Prostate gland (tissue), 2 donors: ENCODE measurements around the gene WDFY1. TPM values are rescaled to one million over a fixed set of nuclear protein-coding genes. Genes with fewer than 3 reads are reported as not detected.
"Not testable (repeated sequence)": the region's sequence is repeated elsewhere in the genome, so short reads cannot be mapped to it uniquely, and the experiment has no call there.

Experiments used
- DNase-seq: peaks from one replicate; pipeline ENCODE4 v3.0.0-alpha.2; 2019; ENCODE audit warnings: low spot score
- H3K27ac ChIP-seq, 2 donors: fragments of 200-600 bp; sonication (generic); 2 replicates each; pipeline ENCODE4 v1.5.1; 2017 to 2019
- H3K27me3 ChIP-seq: fragments of 200-600 bp; sonication (generic); replicated peaks from 2 replicates; pipeline ENCODE4 v1.5.1; 2019; ENCODE audit not compliant: insufficient read depth
- H3K36me3 ChIP-seq, 2 donors: fragments of 200-600 bp; sonication (generic); 1 replicate in 1 of 2; 2 replicates in 1 of 2; pipeline versions ENCODE4 v1.5.1 to v1.8.1; 2017 to 2019
- H3K4me1 ChIP-seq: fragments of 200-600 bp; sonication (generic); replicated peaks from 2 replicates; pipeline ENCODE4 v1.5.1; 2019
- H3K4me3 ChIP-seq, 2 donors: fragments of 200-600 bp; sonication (generic); 2 replicates each; pipeline ENCODE4 v1.5.1; 2017 to 2019
- H3K9me3 ChIP-seq: fragments of 200-600 bp; sonication (generic); 2 replicates; pipeline ENCODE4 v1.5.1; 2017
- POLR2A ChIP-seq: fragments of 450-650 bp; IDR thresholded peaks from one replicate; pipeline ENCODE4 v1.6.1; 2016; ENCODE audit warnings: antibody characterized with exemption, mild to moderate bottlenecking
- POLR2AphosphoS5 ChIP-seq: sonication (generic); formaldehyde crosslinking; IDR thresholded peaks from one replicate; pipeline ENCODE4 v1.6.1; 2017; ENCODE audit warnings: antibody characterized with exemption
- WGBS: methylation state at CpG from one replicate; pipeline ENCODE4 v1.1.5; 2018; 5-methylcytosine and 5-hydroxymethylcytosine counted together
- intact Hi-C: fragments of 100-400 bp; cut with DNase I; formaldehyde crosslinking; loops from one replicate; pipeline ENCODE4 v1.14.2; 2022
- total RNA-seq, 2 donors: library from RNA; depleted of rRNA; stranded (reverse); fragments of >200 nt; gene quantifications; one replicate each; pipeline ENCODE4 v1.1.0, GENCODE V29; 2016
- TF ChIP-seq, protein P1 (sequence below), 4 experiments: fragments of 200-600 bp in 2 of 4; fragments of 450-650 bp in 2 of 4; sonication (generic) in 2 of 4; IDR thresholded peaks; 1 replicate in 3 of 4; 2 replicates in 1 of 4; pipeline ENCODE4 v1.5.1; 2016 to 2019; ENCODE audit warnings: antibody characterized with exemption in 4 of 4, mild to moderate bottlenecking in 2 of 4, moderate library complexity in 2 of 4

WDFY1 gene
- total RNA-seq, 2 donors from 2014 or later = 38.8 to 42.9 TPM

DNA sequence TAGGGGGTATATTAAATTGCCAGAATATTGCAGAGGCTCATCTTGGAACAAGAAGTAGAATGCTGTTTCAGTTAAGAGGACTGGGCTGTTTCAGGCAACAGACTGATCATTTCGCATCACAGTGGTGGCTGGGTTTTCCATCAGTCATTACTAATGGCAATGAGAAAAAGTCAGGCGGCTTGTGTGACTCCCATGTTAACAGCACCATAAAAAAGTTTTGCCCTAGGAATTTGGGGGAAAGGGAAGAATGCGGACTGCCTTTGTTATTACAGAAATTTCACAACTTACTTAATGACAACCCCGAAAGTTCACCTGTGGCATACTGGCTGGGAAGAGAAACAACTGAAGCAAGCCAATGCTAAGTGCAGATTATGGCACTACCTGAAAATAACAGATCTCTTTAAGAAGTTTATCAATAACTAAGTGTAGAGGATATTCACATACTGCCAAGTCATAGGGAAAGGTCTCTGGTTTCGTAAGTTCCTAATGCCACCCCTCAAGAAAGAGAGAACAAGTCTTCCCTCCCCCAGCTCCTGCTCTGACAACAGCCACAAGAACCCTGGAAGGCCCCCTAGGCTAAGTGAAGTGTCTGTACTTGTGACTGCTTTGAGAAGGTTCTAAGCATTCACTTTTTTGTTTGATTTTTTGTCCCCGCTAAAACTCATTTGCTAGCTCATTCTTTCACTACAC lies 67.3 kb downstream of the WDFY1 start:
- Histone ChIP-seq H3K4me3 (no peak overlapping the region), H3K4me1 (no peaks in the 10 kb centered on the region), H3K36me3 (peaks cover 0 to 14% of the 10 kb centered on the region in 2 donors), H3K27ac (no peak overlapping the region), H3K27me3 (no peaks in the 10 kb centered on the region), H3K9me3 (no peaks in the 10 kb centered on the region)
- no peak for DNase-seq
- no peak for TF ChIP-seq POLR2AphosphoS5
- TF ChIP-seq POLR2A = no peak
- TF ChIP-seq, protein P1, sequence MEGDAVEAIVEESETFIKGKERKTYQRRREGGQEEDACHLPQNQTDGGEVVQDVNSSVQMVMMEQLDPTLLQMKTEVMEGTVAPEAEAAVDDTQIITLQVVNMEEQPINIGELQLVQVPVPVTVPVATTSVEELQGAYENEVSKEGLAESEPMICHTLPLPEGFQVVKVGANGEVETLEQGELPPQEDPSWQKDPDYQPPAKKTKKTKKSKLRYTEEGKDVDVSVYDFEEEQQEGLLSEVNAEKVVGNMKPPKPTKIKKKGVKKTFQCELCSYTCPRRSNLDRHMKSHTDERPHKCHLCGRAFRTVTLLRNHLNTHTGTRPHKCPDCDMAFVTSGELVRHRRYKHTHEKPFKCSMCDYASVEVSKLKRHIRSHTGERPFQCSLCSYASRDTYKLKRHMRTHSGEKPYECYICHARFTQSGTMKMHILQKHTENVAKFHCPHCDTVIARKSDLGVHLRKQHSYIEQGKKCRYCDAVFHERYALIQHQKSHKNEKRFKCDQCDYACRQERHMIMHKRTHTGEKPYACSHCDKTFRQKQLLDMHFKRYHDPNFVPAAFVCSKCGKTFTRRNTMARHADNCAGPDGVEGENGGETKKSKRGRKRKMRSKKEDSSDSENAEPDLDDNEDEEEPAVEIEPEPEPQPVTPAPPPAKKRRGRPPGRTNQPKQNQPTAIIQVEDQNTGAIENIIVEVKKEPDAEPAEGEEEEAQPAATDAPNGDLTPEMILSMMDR (IDR thresholded peaks at IDR 0.05) = no peak
- intact Hi-C loops = no loop called here
- 80% methylated on average over 6 of the region's 6 CpGs for WGBS

DNA sequence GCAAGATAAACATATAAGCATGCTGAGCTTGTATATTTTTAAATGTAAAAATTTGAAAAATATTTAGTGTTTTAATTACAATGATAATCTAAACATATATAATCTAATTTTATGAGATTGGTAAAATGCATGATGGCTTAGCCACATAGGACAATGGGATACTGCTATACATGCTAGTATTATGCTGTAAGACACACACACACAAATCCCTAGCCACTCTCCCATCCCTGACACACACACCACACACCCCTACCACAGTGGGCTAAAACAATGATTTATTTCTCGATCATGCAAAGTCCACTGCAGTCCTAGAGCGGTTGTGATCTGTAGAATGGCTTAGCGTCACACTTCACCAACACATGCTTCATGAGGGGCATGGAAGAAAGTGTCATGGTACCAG lies 71.5 kb downstream of the WDFY1 start:
- intact Hi-C loops = no loop called here
- Histone ChIP-seq H3K9me3 (no peaks in the 10 kb centered on the region), H3K4me3 (no peak overlapping the region), H3K27me3 (no peaks in the 10 kb centered on the region), H3K4me1 (no peaks in the 10 kb centered on the region), H3K36me3 (peaks cover 0 to 6% of the 10 kb centered on the region in 2 donors), H3K27ac (no peak overlapping the region)
- WGBS = 94% methylated on average over 3 of the region's 3 CpGs
- DNase-seq = no peak
- TF ChIP-seq POLR2AphosphoS5 = no peak
- TF ChIP-seq, protein P1 (IDR thresholded peaks at IDR 0.05) = no peak
- TF ChIP-seq POLR2A = no peak

DNA sequence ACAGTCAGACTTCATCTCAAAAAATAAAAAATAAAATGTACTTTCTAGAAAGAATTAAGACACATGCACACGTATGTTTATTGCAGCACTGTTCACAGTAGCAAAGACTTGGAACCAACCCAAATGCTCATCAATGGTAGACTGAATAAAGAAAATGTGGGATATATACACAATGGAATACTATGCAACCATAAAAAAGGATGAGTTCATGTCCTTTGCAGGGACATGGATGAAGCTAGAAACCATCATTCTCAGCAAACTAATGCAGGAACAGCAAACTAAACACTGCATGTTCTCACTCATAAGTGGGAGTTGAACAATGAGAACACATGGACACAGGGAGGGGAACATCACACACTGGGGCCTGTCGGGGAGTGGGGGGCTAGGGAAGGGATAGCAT lies 72.4 kb downstream of the WDFY1 start:
- H3K9me3 ChIP-seq, H3K4me1 ChIP-seq, H3K27me3 ChIP-seq, H3K4me3 ChIP-seq, intact Hi-C loops, DNase-seq, H3K36me3 ChIP-seq, H3K27ac ChIP-seq: not testable (repeated sequence)
- 87% methylated on average over 2 of the region's 2 CpGs for WGBS

DNA sequence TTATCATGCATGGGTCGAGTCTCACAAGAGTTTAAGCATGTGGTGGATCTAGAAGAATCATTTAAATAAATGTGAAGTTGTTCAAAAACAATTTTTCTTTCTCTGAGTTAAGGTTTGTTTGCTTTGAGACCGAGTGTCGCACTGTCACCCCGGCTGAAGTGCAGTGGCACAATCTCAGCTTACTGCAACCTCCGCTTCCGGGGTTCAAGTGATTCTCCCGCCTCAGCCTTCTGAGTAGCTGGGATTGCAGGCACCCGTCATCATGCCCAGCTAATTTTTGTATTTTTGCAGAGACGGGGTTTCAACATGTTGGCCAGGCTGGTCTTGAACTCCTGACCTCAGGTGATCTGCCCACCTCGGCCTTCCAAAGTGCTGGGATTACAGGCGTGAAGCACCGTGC lies 73.5 kb downstream of the WDFY1 start:
- H3K27ac ChIP-seq, H3K4me3 ChIP-seq, H3K4me1 ChIP-seq, H3K9me3 ChIP-seq, H3K36me3 ChIP-seq, intact Hi-C loops, DNase-seq, H3K27me3 ChIP-seq: not testable (repeated sequence)
- 93% methylated on average over 12 of the region's 12 CpGs for WGBS

DNA sequence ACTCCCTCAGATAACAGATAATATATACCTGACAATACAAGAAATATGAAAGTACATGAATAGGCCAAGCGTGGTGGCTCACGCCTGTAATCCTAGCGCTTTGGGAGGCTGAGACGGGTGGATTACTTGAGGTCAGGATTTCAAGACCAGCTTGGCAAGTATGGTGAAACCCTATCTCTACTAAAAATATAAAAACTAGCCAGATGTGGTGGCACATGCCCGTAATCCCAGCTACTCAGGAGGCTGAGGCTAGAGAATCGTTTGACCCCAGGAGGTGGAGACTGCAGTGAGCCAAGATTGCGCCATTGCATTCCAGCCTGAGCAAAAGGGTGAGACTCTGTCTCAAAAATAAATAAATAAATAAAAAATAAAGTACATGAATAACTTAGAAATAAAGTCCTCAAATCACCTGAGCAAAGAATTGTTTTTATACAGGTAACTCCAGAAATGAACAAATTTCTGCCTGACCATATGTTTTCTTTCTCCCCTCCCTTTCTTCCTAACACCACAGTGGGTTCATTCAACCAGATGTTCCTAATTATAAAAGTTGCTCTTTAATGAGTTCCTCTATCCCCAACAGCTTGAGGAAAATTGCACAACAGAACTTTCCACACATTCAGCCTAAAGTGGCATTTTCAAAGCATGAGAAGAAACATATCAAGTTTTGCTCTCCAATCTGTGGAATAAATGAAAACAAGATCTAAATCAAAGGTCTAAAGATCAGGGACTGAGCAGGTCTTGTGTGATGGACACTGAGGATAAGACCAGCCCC lies 74.1 kb downstream of the WDFY1 start:
- no peaks in the 10 kb centered on the region for H3K36me3 ChIP-seq
- no peaks in the 10 kb centered on the region for H3K9me3 ChIP-seq
- no peaks in the 10 kb centered on the region for H3K4me1 ChIP-seq
- H3K27ac ChIP-seq = no peak overlapping the region
- TF ChIP-seq POLR2AphosphoS5 = no peak
- no peak for TF ChIP-seq POLR2A
- TF ChIP-seq, protein P1 (IDR thresholded peaks at IDR 0.05) = no peak
- intact Hi-C loops = no loop called here
- no peak overlapping the region for H3K4me3 ChIP-seq
- no peak for DNase-seq
- 84% methylated on average over 7 of the region's 7 CpGs for WGBS
- no peaks in the 10 kb centered on the region for H3K27me3 ChIP-seq

DNA sequence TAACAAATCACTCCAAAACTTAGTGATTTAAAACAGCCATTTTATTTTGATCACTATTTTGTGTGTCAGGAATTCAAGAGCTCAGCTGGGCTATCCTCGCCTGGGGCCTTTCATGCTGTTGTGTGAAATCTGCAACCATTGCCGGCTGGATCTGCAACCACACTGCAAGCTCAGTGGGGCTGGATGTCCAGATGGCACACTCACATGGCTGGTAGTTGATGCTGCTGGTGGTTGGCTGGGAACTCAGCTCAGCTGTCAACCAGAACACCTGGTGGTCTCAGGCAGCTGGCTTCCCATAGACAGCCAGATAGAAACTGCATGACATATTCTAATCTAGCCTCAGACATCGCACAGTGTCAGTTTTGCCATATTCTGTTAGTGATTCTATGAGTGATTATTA lies 77.1 kb downstream of the WDFY1 start:
- no peak overlapping the region for H3K27ac ChIP-seq
- H3K4me1 ChIP-seq = no peaks in the 10 kb centered on the region
- no peak overlapping the region for H3K4me3 ChIP-seq
- H3K36me3 ChIP-seq = no peaks in the 10 kb centered on the region
- DNase-seq = no peak
- TF ChIP-seq, protein P1 (IDR thresholded peaks at IDR 0.05) = no peak
- no peak for TF ChIP-seq POLR2AphosphoS5
- no peak for TF ChIP-seq POLR2A
- intact Hi-C loops = no loop called here
- H3K27me3 ChIP-seq = no peaks in the 10 kb centered on the region
- no peaks in the 10 kb centered on the region for H3K9me3 ChIP-seq
- WGBS = 90% methylated on average over 3 of the region's 3 CpGs
